ENCODE measurements around the gene CYP27A1. TPM values are rescaled to one million over a fixed set of nuclear protein-coding genes. Genes with fewer than 3 reads are reported as not detected.

The CYP27A1 gene
- 1.4 and 8.0 TPM in 2 replicates for total RNA-seq

GRCh38 chr2:218781691-218782527, at the start of gene CYP27A1:
Gene CYP27A1 (plus strand): TSS chr2:218782147. CDS start chr2:218782183, 36 bp downstream.

GRCh38 chr2:218831378-218831990, 49.5 kb downstream of the CYP27A1 start, which contains the start of gene PRKAG3:
Gene PRKAG3 (minus strand): TSS chr2:218831803.

DNA sequence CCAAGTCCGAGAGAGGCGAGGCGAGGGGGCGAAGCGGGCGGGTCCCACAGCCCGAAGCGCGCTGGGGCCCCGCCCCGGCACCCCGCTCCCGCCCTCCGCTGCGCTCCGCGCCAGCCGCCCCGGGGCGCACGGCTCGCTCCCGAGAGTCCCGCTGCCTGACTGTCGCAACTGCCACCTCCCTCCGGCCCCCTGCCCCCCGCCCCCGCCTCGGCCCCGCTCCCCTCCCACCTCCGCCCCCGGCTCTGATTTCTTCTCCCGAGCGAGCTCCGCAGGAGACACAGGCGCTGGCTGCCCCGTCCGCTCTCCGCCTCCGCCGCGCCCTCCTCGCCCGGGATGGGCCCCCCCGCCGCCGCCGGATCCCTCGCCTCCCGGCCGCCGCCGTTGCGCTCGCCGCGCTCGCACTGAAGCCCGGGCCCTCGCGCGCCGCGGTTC, 77.6 kb downstream of the CYP27A1 start, which contains the start of gene WNT6:
WNT6 (plus strand) TSS at position 250 of the 432 bp plus-strand sequence. CDS start 233 bp downstream, outside the sequence.

Other genes with a start within 250 kb of the CYP27A1 start
- gene USP37, start 213.8 kb upstream of the CYP27A1 start, total RNA-seq = 10.1 and 10.6 TPM in 2 replicates
- 33.0 and 43.0 TPM in 2 replicates for gene CNOT9, start 213.3 kb upstream of the CYP27A1 start, total RNA-seq
- 0.59 and 0.78 TPM in 2 replicates for gene PLCD4, start 174.2 kb upstream of the CYP27A1 start, total RNA-seq
- gene ZNF142, start 122.5 kb upstream of the CYP27A1 start, total RNA-seq = 6.2 and 12.5 TPM in 2 replicates
- 26.1 and 35.8 TPM in 2 replicates for gene BCS1L, start 122.5 kb upstream of the CYP27A1 start, total RNA-seq
- 20.0 and 23.2 TPM in 2 replicates for gene RNF25, start 110.1 kb upstream of the CYP27A1 start, total RNA-seq
- 37.0 and 40.1 TPM in 2 replicates for gene STK36, start 110.1 kb upstream of the CYP27A1 start, total RNA-seq
- gene TTLL4, start 71.3 kb upstream of the CYP27A1 start, total RNA-seq = 5.0 and 12.7 TPM in 2 replicates
- gene PRKAG3, start 49.7 kb downstream of the CYP27A1 start, total RNA-seq = not detected in 2 replicates
- gene WNT6, start 77.7 kb downstream of the CYP27A1 start, total RNA-seq = not detected in 2 replicates
- not detected in 2 replicates for gene WNT10A, start 98.7 kb downstream of the CYP27A1 start, total RNA-seq
- 0.05 TPM in 1 of 2 replicates, not detected in the other for gene CDK5R2, start 177.5 kb downstream of the CYP27A1 start, total RNA-seq
- gene FEV, start 203.0 kb downstream of the CYP27A1 start, total RNA-seq = not detected in 2 replicates
- not detected in 2 replicates for gene CRYBA2, start 211.3 kb downstream of the CYP27A1 start, total RNA-seq